Chondrocyte (in vitro differentiated cells): ENCODE measurements around the gene SAPCD1. TPM values are rescaled to one million over a fixed set of nuclear protein-coding genes. Genes with fewer than 3 reads are reported as not detected.

Experiments
- DNase-seq: peaks from one replicate; pipeline ENCODE4 v3.0.0; 2021; ENCODE audit warnings: mixed read lengths, low spot score
- H3K27ac Mint-ChIP-seq: one replicate; pipeline ENCODE4 v1.8.0; 2021; ENCODE audit warnings: mild to moderate bottlenecking, moderate library complexity, mixed read lengths; ENCODE audit not compliant: unreplicated experiment
- H3K27me3 Mint-ChIP-seq: 2 replicates; pipeline ENCODE4 v1.8.0; 2021; ENCODE audit warnings: low read depth, mixed read lengths
- H3K36me3 Mint-ChIP-seq: 2 replicates; pipeline ENCODE4 v1.8.0; 2021; ENCODE audit warnings: low read depth, mixed read lengths
- H3K4me1 Mint-ChIP-seq: 2 replicates; pipeline ENCODE4 v1.8.0; 2021; ENCODE audit warnings: low read depth, mild to moderate bottlenecking, mixed read lengths
- H3K4me3 Mint-ChIP-seq: one replicate; pipeline ENCODE4 v1.8.0; 2021; ENCODE audit warnings: mild to moderate bottlenecking, moderate library complexity, mixed read lengths; ENCODE audit not compliant: unreplicated experiment
- H3K9me3 Mint-ChIP-seq: 2 replicates; pipeline ENCODE4 v1.8.0; 2021; ENCODE audit warnings: low read depth, mixed read lengths
- total RNA-seq: library from RNA; stranded (reverse); gene quantifications from 3 replicates; pipeline ENCODE4 v1.2.1, GENCODE V29; 2021
- TF ChIP-seq, protein P1 (sequence below): fragments of 200-600 bp; sonication (generic); IDR thresholded peaks from 2 replicates; pipeline ENCODE4 v1.5.0; 2021; ENCODE audit warnings: antibody characterized with exemption, mild to moderate bottlenecking, moderate library complexity

The SAPCD1 gene
- total RNA-seq, 1 donor from 2014 or later: 1.4 TPM

DNA sequence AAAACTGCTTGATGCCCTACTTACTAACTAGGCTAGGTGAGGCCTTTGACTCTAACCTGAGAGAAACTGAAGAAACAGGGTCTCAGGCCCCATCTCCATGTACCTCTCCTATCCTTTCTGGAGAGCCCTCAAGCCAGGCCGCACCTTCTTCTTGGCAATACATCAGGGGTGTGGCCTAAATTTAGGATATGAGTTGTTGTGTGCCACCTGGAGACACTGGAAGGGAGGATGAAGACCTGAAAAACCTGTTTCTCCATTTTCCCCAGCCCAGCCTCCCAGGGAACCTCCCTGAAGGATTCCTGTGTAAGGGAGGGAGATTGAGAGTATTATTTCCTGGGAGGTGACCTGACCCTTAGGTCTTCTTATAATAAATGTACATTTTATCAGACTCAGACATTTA, 44.2 kb upstream of the SAPCD1 start:
- H3K4me3 Mint-ChIP-seq: no peak overlapping the region
- no peaks in the 10 kb centered on the region for H3K4me1 Mint-ChIP-seq
- no peaks in the 10 kb centered on the region for H3K36me3 Mint-ChIP-seq
- no peaks in the 10 kb centered on the region for H3K9me3 Mint-ChIP-seq
- TF ChIP-seq, protein P1, sequence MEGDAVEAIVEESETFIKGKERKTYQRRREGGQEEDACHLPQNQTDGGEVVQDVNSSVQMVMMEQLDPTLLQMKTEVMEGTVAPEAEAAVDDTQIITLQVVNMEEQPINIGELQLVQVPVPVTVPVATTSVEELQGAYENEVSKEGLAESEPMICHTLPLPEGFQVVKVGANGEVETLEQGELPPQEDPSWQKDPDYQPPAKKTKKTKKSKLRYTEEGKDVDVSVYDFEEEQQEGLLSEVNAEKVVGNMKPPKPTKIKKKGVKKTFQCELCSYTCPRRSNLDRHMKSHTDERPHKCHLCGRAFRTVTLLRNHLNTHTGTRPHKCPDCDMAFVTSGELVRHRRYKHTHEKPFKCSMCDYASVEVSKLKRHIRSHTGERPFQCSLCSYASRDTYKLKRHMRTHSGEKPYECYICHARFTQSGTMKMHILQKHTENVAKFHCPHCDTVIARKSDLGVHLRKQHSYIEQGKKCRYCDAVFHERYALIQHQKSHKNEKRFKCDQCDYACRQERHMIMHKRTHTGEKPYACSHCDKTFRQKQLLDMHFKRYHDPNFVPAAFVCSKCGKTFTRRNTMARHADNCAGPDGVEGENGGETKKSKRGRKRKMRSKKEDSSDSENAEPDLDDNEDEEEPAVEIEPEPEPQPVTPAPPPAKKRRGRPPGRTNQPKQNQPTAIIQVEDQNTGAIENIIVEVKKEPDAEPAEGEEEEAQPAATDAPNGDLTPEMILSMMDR: no peak
- no peak for DNase-seq
- no peak overlapping the region for H3K27ac Mint-ChIP-seq
- H3K27me3 Mint-ChIP-seq: no peaks in the 10 kb centered on the region

DNA sequence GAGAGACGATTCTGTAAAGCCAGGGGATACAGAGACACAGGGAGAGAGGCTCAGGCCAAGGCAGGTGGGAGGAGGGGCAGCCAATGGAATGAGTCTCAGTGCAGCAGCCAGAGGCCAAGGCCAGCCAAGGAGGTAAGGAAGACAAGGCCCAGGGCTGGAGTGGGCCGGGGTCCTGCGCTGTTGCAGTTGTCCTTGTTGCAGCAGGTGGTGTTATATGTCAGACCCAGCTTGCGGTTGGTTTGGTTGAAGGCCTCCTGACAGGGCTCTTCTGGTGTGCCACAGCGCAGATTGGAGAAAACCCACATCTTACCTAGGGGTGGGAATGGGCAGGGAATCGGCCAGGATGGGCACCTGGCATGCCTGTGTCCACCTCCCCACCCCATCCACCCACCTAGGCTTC, 43.5 kb upstream of the SAPCD1 start:
- Mint-ChIP-seq H3K4me1 (no peaks in the 10 kb centered on the region), H3K9me3 (no peaks in the 10 kb centered on the region), H3K27me3 (no peaks in the 10 kb centered on the region), H3K4me3 (no peak overlapping the region), H3K27ac (no peak overlapping the region), H3K36me3 (no peaks in the 10 kb centered on the region)
- TF ChIP-seq, protein P1: no peak
- DNase-seq: no peak

DNA sequence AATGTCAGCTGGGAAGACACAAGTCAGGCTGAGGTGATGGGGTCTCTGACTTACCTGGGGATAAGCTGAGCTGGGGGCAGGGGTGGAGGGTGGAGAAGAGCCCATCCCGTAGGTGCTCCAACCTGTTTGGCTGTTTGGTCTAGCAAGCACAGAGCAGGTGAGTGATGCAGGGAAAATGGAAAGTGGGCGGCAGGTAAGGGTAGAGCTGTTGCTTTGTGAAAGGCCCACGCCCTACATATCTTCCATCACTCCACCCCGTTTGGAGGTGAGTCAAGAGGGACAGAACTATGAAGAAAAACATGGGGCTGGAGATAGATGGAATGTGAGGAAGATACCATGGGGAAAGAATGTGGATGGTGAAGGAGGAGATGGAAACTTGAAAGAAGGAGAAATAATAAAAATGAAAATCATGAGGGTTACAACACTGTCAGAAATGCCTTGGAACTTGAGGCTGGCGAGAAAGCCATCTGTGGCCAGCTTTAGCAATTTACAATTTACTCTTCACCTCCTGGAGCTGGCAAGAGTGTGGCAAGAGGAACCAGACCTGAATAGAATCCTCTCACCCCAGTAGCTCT, 42.2 kb upstream of the SAPCD1 start:
- Mint-ChIP-seq H3K36me3 (peaks cover 2% of the 10 kb centered on the region), H3K27me3 (no peaks in the 10 kb centered on the region), H3K9me3 (no peaks in the 10 kb centered on the region), H3K4me3 (no peak overlapping the region), H3K4me1 (no peaks in the 10 kb centered on the region), H3K27ac (no peak overlapping the region)
- TF ChIP-seq, protein P1: no peak
- no peak for DNase-seq

DNA sequence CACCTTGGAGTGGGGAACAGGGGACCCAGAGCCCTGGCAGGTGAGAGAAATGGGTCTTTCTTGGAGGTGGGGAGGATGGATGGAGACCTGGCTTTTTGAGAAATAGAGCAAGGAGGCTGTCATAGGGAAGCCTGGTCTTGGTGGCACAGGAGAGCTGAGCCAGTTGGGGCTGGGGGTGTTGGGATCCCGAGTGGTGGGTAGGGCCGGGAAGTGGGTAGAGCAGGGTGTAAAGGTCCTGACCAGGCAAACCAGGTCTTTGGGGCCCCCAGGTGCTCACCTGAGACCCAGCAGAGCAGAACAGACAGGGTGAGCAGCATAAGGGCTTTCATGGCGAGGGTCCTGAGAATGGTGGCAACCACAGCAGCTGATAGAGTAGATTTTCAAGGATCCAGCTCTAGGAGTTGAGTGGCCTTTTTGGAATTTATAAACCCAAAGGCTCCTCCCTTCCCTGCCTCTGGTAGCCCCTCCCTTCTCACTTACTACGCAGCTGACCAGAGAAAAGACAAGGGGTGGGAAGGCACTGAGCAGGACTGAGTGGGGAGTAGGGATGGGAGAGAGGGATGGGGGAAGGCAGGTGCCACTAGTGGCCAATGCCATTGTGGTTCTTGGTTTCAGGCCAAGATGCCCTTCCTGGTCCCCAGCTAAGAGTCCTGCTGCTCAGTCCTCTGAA, 41.0 kb upstream of the SAPCD1 start, which contains the start of gene LY6G6C:
Gene LY6G6C (minus strand): TSS at position 396 of the 670 bp plus-strand sequence. CDS start 67 bp downstream, at position 329.
- Mint-ChIP-seq H3K4me3 (no peak within 1 kb of the TSS), H3K36me3 (peaks cover 11% of the 10 kb centered on the region), H3K27ac (no peak within 1 kb of the TSS), H3K4me1 (no peaks in the 10 kb centered on the region), H3K9me3 (no peaks in the 10 kb centered on the region), H3K27me3 (no peaks in the 10 kb centered on the region)
- DNase-seq: no peak
- TF ChIP-seq, protein P1: no peak

DNA sequence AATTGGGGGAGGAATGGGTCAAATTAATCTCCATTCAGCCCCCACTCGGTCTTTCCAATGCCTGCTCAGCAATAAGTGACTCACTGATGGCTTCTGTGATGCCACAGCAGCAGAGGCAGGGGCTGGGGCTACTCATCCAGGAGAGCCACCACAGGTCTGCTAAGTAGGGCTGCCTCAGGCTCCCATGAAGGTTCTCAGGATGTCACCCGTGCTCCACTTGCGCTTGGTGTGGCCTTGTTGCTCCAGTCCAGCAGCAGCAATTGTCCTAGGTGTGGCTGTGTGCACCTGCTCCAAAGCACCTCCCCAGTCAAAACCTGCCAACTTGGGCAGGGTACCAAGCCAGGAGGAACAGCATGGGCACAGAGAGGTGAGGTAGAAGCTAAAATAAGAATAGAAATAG, 40.3 kb upstream of the SAPCD1 start:
- Mint-ChIP-seq H3K4me1 (no peaks in the 10 kb centered on the region), H3K36me3 (peaks cover 17% of the 10 kb centered on the region), H3K27ac (no peak overlapping the region), H3K4me3 (no peak overlapping the region), H3K27me3 (no peaks in the 10 kb centered on the region), H3K9me3 (no peaks in the 10 kb centered on the region)
- TF ChIP-seq, protein P1: no peak
- DNase-seq: no peak
